Adrenal gland (tissue), 12 donors: ENCODE results near the gene GRIFIN. TPM values are rescaled to one million over a fixed set of nuclear protein-coding genes. Genes with fewer than 3 reads are reported as not detected.

ENCODE experiments used
- DNase-seq, 7 donors: peaks; one replicate each; pipeline ENCODE4 v3.0.0-alpha.2; 2019 to 2020
- H3K27ac ChIP-seq, 5 donors: fragments of 200-600 bp; sonication (generic) in 4 of 5; 1 replicate in 3 of 5; 2 replicates in 2 of 5; pipeline versions ENCODE4 v1.5.1 to v1.8.0; 2016 to 2020; ENCODE audit warnings: mild to moderate bottlenecking in 1 of 5
- H3K27me3 ChIP-seq: fragments of 200-600 bp; 2 replicates; pipeline ENCODE4 v1.8.0; 2021
- H3K36me3 ChIP-seq, 2 donors: fragments of 200-600 bp; replicated peaks in 1 of 2; 1 replicate in 1 of 2; 2 replicates in 1 of 2; pipeline versions ENCODE4 v1.5.1 to v1.8.0; 2018 to 2022
- H3K4me1 ChIP-seq, 2 donors: fragments of 200-600 bp; replicated peaks in 1 of 2; 1 replicate in 1 of 2; 2 replicates in 1 of 2; pipeline versions ENCODE4 v1.5.1 to v1.8.0; 2018 to 2021
- H3K4me3 ChIP-seq, 4 donors: fragments of 200-600 bp; sonication (generic) in 3 of 4; one replicate each; pipeline ENCODE4 v1.5.1; 2016 to 2018
- H3K9me3 ChIP-seq, 3 donors: fragments of 200-600 bp; sonication (generic) in 1 of 3; replicated peaks in 1 of 3; 1 replicate in 2 of 3; 2 replicates in 1 of 3; pipeline versions ENCODE4 v1.5.1 to v1.8.0; 2016 to 2021
- CTCF ChIP-seq, 6 experiments: fragments of 450-650 bp in 4 of 6; fragments of 200-600 bp in 2 of 6; sonication (generic) in 1 of 6; IDR thresholded peaks; 1 replicate in 5 of 6; 2 replicates in 1 of 6; pipeline versions ENCODE4 v1.5.1 to v1.8.0; 2016 to 2021; ENCODE audit warnings: antibody characterized with exemption in 6 of 6, mild to moderate bottlenecking in 2 of 6, moderate library complexity in 1 of 6
- POLR2A ChIP-seq, 2 donors: fragments of 450-650 bp; IDR thresholded peaks; one replicate each; pipeline ENCODE4 v1.6.1; 2017; ENCODE audit warnings: antibody characterized with exemption in 2 of 2, mild to moderate bottlenecking in 2 of 2, moderate library complexity in 1 of 2
- WGBS, 4 donors: extraction: QIAGEN DNeasy Blood & Tissue Kit in 2 of 4; methylation state at CpG; one replicate each; pipeline versions ENCODE4 v1.1.5 to v1.1.7; 2013 to 2017; 5-methylcytosine and 5-hydroxymethylcytosine counted together
- intact Hi-C, 2 donors: fragments of 100-400 bp; cut with DNase I; formaldehyde crosslinking; loops; one replicate each; pipeline versions ENCODE4 v1.14.1 to v1.15.0; 2022 to 2023
- polyA plus RNA-seq, 3 donors: library from polyadenylated mRNA; stranded (reverse); fragments of 200-250 nt in 2 of 3; fragments of 350-450 nt in 1 of 3; fragmentation: Illumina TruSeq in 1 of 3; extraction: RNeasy Lipid Tissue Mini Kit (QIAGEN cat#74804) in 1 of 3; gene quantifications; one replicate each; pipeline ENCODE4 v1.2.3, GENCODE V29; 2013 to 2014
- total RNA-seq, 9 donors: library from RNA; depleted of rRNA in 4 of 9; stranded (reverse); fragments of >200 nt in 4 of 9; fragments of 120-200 nt in 1 of 9; fragmentation: NEBNext Ultra II Directional in 1 of 9; extraction: Animal tissue kit (Norgen Biotek cat#: 25700) in 1 of 9; gene quantifications; one replicate each; pipeline versions ENCODE4 v1.1.0 to v1.2.4, GENCODE V29; 2013 to 2023
- donor health status: healthy with polysubstance abuse.
- donor health status: Bipolar disorder and iron deficiency.
- donor health status: DM: yes; HTN: yes; CAD: no.
- donor health status: DM: no; HTN: no; CAD: no.
- donor health status: DM: no; HTN: no; CAD: no.
- donor health status: DM: yes; HTN: yes; CAD: no.

The GRIFIN gene
- total and polyA plus RNA-seq, 12 donors, result not detected

DNA sequence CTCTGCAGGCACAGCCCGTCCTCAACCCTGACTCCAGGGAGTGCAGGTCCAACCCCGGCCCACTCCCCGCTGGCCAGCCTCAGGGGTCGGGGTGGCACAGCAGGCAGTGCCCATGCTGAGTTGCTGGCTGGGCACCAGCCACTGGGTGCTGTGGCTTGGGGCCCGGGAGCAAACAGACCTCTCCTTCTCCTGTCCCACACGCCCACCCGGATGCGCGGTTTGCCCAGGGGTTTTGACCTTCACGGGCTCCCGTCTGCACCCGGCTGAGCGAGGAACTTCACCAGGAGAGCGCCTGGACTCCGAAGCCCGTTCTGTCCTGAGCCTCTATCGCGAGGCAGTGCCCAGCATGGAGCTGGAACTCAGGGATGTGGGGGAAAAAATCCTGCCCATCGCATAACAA lies 2.6 kb upstream of the GRIFIN start:
- Histone ChIP-seq H3K27ac (no peak overlapping the region), H3K27me3 (peaks cover 10% of the 10 kb centered on the region), H3K36me3 (no peaks in the 10 kb centered on the region), H3K4me1 (peaks cover 0 to 17% of the 10 kb centered on the region in 2 donors), H3K9me3 (no peaks in the 10 kb centered on the region), H3K4me3 (peak overlapping the region in 1 of 4 donors; percentile 2)
- DNase-seq, result no peak
- intact Hi-C loops, result loop anchor here (2.0 to 10.0 kb wide), 4 partner anchors 40 to 206 kb away; partner anchors contain the start of genes AMZ1 (in 1 of the 2) and LFNG (in 1 of the 2)
- 63 to 75% (median 69%) methylated on average over 6 to 19 of the region's 19 CpGs for WGBS, 4 donors
- TF ChIP-seq CTCF (IDR thresholded peaks at IDR 0.05) (no peak), POLR2A (IDR thresholded peaks at IDR 0.05) (no peak)

GRCh38 chr7:2478399-2478785 lies 2.2 kb upstream of the GRIFIN start:
- H3K27me3 ChIP-seq, result peaks cover 10% of the 10 kb centered on the region
- TF ChIP-seq POLR2A (IDR thresholded peaks at IDR 0.05) (no peak), CTCF (IDR thresholded peaks at IDR 0.05) (no peak)
- H3K4me1 ChIP-seq, result peaks cover 0 to 17% of the 10 kb centered on the region in 2 donors
- intact Hi-C loops, result loop anchor here (2.0 to 10.0 kb wide), 4 partner anchors 40 to 206 kb away; partner anchors contain the start of genes AMZ1 (in 1 of the 2) and LFNG (in 1 of the 2)
- peak overlapping the region in 1 of 4 donors; percentile 2 for H3K4me3 ChIP-seq
- DNase-seq, result peak in 6 of 7 donors; percentile 76 to 82 (median 78)
- no peaks in the 10 kb centered on the region for H3K9me3 ChIP-seq
- H3K36me3 ChIP-seq, result no peaks in the 10 kb centered on the region
- H3K27ac ChIP-seq, result no peak overlapping the region
- 10 to 34% (median 26%) methylated on average over 2 to 11 of the region's 11 CpGs for WGBS, 4 donors

- peak; percentile 62 to 92 (median 76) for TF ChIP-seq CTCF (IDR thresholded peaks at IDR 0.05)
- TF ChIP-seq POLR2A (IDR thresholded peaks at IDR 0.05), result no peak
- H3K36me3 ChIP-seq, result no peaks in the 10 kb centered on the region
- WGBS, 4 donors, result 28 to 49% (median 38%) methylated on average over 14 to 34 of the region's 34 CpGs; no CpG with 5 or more reads in 1 of the 4 donors
- H3K4me3 ChIP-seq, result no peak overlapping the region
- H3K27me3 ChIP-seq, result peaks cover 10% of the 10 kb centered on the region
- intact Hi-C loops, result loop anchor here (2.0 to 10.0 kb wide), 4 partner anchors 41 to 207 kb away; partner anchors contain the start of genes AMZ1 (in 1 of the 2) and LFNG (in 1 of the 2)
- H3K9me3 ChIP-seq, result no peaks in the 10 kb centered on the region
- peak; percentile 62 to 74 (median 67) for DNase-seq
- H3K27ac ChIP-seq, result no peak overlapping the region
- peaks cover 0 to 17% of the 10 kb centered on the region in 2 donors for H3K4me1 ChIP-seq
Measured at GRCh38 chr7:2477447-2478398, 1.5 kb upstream of the GRIFIN start.

- intact Hi-C loops, result loop anchor here (5.0 to 10.0 kb wide), 3 partner anchors 90 to 208 kb away; partner anchors contain the start of gene AMZ1 (in 1 of the 2)
- Histone ChIP-seq H3K36me3 (no peaks in the 10 kb centered on the region), H3K9me3 (no peaks in the 10 kb centered on the region), H3K4me1 (peaks cover 0 to 17% of the 10 kb centered on the region in 2 donors), H3K27me3 (peaks cover 10% of the 10 kb centered on the region), H3K4me3 (no peak overlapping the region), H3K27ac (no peak overlapping the region)
- WGBS, 4 donors, result 60 to 78% (median 73%) methylated on average over 9 to 25 of the region's 25 CpGs
- TF ChIP-seq CTCF (IDR thresholded peaks at IDR 0.05), result no peak
- TF ChIP-seq POLR2A (IDR thresholded peaks at IDR 0.05), result no peak
- no peak for DNase-seq
Measured at GRCh38 chr7:2476776-2477446, 713 bp upstream of the GRIFIN start.
